GM18519 (cell line): ENCODE measurements around the gene AGAP1.

Experiments
- ATAC-seq: cut with Tn5 transposase; IDR thresholded peaks from one replicate; pipeline ENCODE4 v1.9.1; 2021; ENCODE audit warnings: mild to moderate bottlenecking, moderate library complexity; ENCODE audit not compliant: unreplicated experiment, low FRiP score

AGAP1 gene

DNA sequence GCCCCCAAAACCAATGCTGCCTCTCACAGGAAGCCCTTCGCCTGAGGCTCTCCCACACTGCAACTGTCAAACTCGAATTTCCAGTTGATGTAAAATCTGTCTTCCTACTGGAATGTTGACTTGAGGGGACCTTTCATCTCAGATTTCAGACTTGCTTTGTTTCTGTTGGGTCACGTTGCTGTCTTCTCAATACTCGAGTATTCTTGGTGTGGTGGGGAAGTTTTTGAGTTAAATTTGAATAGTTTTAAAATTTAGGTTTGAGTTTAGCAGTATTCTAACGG is 50.8 kb downstream of the AGAP1 start:
- no peak for ATAC-seq

DNA sequence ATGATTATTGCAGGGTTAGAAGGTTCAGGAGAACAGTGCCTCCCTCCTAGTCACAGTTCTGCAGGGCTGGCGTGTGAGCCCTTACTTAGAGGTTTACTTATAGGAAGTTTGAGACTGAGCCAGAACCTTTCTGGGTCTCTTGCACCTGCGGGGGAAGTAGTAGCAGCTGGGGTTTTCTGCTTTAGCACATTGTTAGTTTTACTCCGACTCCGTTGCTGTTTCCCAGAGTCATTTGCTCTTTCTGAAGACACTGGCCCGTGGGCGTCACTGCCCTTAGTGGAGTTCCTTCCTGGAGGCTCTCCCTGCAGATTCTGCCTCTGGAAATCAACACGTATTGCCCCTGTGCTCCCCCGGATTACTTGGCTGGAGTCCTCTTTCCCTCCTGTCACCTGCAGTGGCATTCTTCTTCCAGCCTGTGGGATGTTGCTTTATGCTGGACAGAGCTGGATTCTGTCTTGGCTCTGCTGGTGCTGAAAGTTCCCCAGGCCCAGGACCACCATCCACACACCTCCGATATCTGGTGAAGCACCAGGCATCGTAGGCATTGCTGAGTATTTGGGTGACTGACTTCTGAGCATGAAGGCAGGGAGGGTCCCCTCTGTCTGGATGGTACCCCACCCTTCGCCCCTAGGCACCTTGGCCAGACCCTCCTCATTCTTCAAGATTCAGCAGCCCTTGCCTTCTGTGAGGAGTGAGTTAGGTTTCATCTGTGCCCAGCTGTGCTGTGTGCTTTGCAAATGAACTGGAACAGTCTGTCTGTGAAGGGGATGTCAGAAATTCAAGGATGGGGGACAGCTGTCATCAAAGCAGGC is 51.7 kb downstream of the AGAP1 start:
- ATAC-seq: no peak

DNA sequence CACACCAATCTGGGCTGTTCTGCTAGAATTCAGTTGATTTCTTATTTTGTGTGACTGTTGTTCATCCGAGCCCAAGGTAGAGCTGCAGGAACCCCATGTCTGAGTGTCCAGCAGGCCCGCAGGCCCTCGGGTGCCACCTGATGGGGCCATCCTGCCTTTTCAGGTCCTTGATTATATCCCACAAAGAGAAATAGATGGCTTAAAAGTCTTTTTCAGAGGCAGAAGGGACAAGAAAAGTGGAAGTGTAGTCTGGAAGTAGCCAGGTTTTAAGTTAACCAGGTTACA is 52.2 kb downstream of the AGAP1 start:
- no peak for ATAC-seq

DNA sequence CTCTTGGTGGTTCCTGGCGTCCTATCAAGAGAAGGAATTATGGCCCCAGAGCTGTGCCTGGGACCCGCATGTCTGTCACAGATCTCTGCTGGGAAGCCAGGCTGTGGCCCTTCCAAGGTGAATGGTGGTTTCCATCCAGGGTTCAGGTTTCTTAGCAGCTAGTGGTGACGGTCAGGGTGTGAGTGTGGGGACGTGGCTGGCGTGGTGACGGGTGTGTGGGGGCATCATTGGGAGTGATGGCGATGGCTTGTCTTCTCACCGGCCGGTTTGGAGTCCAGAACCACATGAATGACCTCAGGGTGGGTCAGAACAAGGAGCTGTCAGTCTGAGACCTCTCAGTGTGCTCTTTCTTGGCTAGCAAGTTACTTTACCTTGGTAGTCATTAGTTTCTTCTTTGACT is 52.6 kb downstream of the AGAP1 start:
- ATAC-seq: no peak

DNA sequence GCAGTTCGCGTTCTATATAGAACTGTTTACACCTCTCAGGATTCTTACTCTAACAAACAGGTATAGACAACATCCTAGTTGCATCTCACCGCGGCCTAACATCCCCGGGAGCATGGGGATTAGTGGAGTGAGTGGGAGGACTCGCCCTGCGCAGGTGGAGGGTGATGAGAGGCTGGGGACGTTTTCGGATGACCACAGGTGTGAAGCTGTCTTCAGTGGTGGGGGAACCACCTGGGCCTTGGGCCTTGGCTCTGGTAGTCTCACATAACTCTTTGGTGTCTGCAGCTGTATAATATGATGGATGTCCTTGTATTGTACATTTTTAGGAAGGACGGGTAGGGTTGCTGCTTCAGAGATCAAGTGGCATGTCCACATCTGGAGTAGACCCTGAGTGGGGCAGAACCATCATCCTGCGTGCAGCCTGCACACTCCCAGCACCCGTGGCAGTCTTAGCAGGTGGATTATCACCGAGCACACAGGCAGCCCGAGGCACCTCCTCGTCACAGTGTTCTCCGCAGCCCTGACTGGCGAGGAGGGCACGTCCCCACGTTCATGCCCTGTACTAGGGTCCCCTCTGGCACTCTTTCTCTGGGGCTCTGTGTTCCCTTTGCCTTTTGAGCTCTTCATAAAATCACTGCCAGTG is 56.0 kb downstream of the AGAP1 start:
- no peak for ATAC-seq

DNA sequence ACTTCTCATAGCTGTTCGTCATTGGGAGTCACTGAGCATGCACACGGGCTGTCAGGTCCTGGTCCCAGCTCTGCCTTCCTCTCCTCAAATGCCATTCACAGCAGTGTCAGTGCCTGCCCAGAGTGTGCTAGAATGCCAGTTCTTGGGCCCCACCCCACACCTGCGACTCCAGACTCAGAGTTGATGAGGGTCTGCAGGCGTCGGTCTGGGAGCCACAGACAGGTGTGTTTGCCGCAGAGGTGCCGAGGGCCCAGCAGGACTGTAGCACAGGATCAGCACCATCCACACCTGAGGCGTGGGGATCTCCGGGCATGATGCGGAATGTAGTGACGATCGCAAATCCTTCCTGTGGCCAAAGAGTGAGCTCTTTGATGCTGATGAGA is 56.5 kb downstream of the AGAP1 start:
- ATAC-seq: no peak

DNA sequence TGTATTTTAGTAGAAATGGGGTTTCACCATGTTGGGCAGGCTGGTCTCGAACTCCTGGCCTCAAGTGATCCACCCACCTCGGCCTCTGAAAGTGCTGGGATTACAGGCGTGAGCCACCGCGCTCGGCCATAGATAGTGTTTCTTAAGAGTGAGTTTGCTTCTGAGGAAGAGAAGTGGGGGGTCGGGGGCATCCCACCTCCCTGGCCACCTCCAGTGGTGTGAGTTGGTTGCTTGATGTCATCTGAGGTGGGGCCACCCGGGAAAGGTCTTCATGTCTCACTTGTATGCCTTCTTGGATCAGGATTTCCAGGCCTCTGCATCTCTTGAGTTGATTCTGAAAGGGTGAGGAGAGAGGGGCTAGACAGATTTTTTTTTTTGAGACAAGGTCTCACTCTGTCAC is 57.1 kb downstream of the AGAP1 start:
- no peak for ATAC-seq

DNA sequence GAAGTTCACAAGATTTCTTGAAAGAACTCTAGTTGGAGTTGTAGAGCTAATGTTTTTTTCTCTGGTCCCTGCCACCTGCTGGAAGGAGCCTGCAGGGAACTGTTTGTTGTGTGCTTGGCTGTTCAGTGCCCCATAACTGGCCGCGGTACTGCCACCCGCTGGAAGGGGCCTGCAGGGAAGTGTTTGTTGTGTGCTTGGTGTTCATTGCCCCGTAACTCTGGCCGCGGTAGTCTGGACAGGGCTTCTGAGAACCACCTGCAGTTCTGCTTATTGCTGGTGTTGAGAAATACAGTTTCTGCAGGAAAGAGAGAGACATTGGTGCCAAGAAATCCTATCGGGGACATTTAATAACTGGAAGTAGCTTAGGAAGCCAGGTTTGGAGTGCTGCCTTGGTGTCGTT is 58.1 kb downstream of the AGAP1 start:
- ATAC-seq: no peak

DNA sequence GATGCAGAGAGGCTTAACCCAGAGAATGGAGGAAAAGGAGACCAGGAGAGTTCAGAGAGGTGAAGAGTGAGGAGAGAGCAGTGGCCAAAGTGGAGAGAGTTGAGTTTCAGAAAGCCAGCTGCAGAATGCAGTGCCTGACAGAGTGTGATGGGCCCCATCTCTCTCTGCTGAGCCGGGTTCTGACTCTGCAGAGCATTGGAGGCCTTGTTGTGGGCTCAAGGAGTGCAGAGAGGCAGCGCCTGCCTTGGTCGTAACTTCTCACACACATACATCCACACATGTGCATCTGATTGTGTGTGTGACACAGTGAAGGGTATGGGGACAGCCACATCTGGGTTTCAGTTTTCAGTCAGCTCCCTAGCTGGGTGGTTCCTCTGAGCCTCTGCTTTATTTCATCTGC is 58.8 kb downstream of the AGAP1 start:
- ATAC-seq: no peak

DNA sequence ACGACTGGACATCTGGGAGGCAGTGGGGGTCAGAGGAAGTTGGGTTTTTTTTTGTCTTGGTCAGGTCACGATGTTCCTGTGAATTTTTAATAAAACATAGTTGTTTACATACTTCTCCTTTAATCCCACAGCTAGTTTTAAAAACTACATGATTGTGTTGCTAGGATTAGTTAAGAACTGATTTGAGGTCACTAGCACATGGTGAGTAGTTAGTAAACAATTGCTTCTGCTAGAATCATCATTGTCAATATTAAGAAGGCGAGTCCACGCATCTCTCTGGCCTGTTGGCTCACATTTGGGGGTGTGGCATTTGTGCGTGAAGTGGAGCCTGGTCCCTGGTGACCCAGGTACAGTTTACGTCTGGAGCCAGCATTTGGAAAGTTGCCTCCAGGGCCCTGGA is 59.4 kb downstream of the AGAP1 start:
- ATAC-seq: no peak

DNA sequence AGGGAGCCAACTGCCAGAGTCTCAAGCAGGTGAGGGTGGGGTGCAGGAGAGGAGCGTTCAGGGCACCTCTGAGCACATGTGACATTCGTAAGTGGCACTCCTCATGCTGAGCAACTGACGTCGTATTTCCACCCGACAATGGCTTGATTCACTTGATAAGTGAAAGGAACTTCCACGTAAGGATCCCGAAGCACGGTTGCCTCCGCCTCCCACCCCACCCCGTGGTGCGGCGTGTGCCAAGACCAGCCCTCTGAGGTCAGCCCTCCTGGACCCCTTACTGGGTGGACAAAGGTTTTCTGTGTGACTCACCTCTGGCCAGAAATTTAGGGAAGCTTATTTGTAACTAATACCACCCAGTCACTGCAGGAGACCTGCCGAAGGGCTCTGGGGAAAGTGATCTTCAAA is 59.9 kb downstream of the AGAP1 start:
- no peak for ATAC-seq

DNA sequence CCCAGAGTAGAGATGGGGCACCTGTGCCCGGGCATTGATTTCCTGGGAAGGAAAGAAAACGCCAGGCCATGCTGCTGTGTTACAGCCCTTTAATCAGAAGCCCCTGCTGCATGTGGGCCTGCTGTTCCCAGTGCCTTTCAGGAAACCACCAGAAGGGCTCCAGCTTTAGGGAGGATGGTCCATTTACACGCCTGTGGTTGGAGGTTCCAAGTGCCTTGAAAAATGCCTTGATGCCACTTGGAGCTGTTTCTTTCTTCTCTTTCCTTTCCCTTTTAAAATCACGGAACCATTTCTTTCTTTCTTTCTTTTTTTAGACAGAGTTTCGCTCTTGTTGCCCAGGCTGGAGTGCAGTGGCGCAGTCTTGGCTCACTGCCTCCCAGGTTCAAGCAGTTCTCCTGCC is 60.5 kb downstream of the AGAP1 start:
- no peak for ATAC-seq

DNA sequence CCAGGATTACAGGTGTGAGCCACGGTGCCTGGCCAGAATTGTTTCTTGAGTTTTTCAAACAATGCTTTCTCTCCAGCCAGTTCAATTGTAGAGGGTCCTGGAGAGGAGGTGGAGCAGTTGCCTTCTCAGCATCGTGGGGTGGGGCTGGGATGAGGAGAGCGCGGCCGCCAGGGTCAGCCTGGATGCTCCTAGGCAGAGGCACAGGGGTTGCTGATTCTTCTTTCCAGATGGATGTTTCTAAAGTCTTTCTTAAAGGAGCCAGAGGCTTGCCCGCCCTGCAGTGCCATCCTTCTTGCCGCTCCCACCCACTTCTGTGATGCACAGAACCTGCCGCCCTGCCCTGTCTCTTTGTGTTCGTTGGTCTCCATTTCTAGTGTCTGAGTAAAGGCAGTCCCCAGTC is 61.1 kb downstream of the AGAP1 start:
- no peak for ATAC-seq

DNA sequence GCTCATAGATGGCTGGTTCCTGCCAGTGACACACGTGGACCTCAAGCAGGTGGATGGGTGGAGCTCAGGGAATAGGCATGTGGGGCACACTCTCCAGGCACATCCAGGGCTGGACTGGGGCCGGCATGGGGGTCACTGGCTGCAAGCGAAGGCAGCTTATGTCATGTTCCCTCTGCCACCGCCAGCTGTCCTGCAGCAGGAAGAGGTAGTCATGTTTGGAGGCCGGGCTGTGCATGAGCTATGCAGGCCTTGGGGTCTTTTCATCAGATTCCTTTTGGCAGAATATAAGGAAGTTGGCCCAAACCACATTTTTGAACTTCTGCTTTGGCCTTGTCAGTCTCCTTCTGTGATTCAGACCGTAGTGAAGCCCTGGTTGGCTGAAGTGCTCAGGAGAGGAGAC is 61.5 kb downstream of the AGAP1 start:
- no peak for ATAC-seq

DNA sequence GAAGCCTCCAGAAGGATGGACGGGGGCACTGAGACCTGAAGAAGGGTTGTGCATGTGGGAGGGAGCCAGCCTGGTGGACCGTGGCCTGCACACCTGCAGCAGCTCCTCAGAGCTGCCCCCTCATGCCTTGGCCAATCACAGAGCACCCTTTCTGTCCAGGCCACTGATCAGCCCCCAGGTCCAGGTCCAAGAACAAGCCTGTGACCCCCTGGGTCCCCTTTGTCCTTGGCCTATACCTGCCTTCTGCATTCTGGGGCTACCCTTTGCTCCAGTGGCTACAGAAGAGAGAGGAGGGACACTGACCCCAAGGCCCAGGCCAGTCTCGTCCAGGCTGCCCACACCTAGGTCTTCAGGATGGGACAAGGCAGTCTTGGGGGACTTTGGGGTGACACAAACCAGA is 62.2 kb downstream of the AGAP1 start:
- ATAC-seq: no peak

DNA sequence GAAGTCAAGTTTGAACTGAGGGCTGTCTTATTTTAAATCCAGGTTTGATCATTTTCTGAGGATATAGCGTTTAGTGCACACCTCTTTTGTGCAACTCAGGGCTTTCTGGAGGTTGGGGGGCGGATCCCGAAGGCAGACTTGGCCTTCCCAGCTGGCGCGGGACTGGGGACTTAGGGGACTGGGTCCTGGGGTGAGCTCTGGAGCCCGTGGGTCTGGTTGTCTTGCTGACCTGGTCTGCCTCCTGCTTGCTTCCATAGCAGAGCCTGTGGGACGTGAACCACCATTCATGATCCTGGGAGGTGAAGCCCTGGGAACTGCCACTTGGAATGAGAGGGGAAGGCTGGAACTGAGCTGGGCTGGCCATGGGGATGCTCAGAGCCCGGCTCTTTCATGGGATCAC is 63.1 kb downstream of the AGAP1 start:
- ATAC-seq: no peak

DNA sequence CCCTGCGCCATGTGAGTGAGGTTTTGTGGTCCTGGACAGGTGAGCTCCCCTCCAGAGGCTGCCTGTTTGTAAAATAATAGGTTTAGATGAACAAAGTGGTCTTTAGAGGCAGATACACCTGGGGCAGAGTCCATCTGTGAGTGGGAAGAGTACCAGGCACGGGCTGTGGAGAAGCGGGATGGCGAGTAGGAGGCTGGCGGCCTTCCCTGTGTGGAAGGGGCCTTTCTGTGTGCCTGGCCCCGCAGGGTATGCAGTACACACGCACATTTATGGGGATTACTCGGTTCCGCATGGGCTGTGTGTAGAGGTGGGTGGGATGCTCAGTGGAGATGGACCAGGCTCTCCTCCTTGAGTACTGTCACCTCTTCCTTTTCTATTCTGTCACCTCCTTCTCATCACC is 64.1 kb downstream of the AGAP1 start:
- ATAC-seq: no peak

DNA sequence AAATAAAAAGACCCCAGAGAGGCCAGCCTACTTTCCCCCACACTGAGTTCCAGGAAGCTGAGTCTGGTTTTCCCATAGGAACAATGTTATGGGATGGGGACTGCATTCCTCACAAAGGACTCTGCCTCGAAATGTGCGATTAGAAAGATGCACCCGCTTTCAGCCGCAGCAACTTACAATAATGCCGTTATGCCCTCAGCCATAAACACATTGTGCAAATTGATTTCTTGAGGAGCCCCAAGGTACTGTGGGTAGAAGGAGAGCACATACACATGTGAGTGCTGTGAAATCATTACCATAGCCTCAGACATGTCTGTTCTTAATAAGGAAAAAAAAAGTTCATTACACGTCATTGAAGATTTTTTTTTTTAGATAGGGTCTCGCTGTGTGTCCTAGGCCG is 64.7 kb downstream of the AGAP1 start:
- ATAC-seq: no peak

DNA sequence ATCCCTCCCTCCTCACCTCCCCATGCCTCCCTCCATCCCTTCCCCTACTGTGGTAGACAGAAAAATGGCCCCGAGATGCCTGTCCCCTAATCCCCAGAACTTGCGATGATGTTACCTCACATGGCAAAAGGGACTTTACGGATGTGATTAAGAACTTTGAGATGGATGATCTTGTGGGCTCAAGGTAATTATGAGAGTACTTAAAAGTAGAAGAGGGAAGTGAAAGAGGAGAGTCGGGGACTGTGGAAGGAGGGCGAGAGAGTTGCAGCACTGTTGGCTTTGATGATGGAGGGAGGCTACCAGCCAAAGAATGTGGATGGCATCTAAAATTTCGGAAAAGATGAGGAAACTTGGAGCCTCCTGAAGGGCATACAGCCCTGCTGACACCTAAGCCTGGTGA is 66.5 kb downstream of the AGAP1 start:
- ATAC-seq: no peak

DNA sequence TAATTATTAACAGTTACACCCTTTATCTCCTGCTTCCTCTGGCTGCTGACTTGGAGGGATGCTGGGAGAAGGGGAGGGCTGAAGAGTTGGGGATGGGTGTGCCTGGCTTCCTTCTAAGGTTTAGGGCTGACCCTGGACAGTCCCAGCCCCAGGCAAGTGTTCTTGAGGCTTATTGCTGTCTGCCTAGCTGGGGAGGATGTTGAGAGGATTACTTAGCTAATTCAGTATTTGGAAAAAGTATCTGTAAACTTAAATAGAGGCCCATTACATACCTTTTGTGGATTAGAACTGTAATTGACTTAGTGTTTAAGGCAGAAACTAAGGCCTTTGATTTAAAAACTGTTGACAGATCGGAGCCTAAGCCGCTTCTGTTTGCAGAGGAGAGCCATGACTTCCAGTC is 67.6 kb downstream of the AGAP1 start:
- no peak for ATAC-seq

DNA sequence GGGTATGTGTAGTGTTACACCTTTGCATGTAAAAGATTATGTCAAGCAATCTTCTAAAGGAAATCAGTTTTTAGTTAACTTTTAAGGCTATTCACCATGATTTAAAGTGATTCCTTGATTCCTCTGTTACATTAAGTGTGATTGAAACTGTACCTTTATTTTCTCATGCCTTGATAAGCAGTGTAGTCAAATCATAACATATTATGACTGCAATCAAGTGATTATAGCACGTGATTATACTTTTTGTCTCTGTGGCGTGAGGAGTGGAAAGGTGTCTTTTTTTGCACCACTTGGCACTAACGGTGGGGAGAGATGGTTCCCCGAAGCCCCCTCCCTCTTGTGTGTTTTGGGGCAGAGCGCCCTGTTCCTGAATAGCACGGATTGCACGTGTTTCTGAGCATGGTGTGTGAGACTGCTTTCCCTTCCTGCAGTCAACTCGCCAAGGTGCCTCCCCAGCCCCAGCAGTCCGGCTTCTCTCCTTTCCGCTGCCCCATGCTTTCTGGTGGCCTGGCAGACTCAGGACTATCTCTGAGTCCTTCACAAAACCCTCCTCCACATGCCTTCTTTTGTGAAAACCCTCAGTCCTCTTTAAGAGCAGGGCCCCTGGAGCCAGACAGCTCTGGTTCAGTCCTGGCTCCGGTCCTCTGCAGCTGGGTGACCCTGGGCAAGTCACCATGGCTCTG is 68.4 kb downstream of the AGAP1 start:
- no peak for ATAC-seq
